HepG2 (cell line): ENCODE results near the gene NBPF15. TPM values are rescaled to one million over a fixed set of nuclear protein-coding genes. Genes with fewer than 3 reads are reported as not detected.
"Not testable (repeated sequence)": the region's sequence is repeated elsewhere in the genome, so short reads cannot be mapped to it uniquely, and the experiment has no call there.

Experiments used
- ATAC-seq: fragments of 200-7000 bp; cut with Tn5 transposase; 3 replicates; pipeline ENCODE4 v1.9.1; 2020; ENCODE audit warnings: mild to moderate bottlenecking, moderate library complexity
- BruUV-seq: library from RNA; stranded (reverse); fragments of 400-500 nt; replicated peaks from 2 replicates; lab custom pipeline; 2021; lab: Mats Ljungman, UMichigan
- CTCF ChIA-PET: fragments of 300-600 bp; formaldehyde crosslinking; extraction: SDS; loops from one replicate; lab custom pipeline; 2021; ENCODE audit warnings: low total read pairs, inconsistent platforms, low intra/inter-chr PET ratio; lab: Yijun Ruan, JAX
- POLR2A ChIA-PET: fragments of 350-600 bp; sonication (Branson Sonifier 250); formaldehyde crosslinking; loops from one replicate; lab custom pipeline; 2020; ENCODE audit warnings: antibody characterized with exemption, inconsistent platforms; lab: Yijun Ruan, JAX
- DNase-seq: peaks from one replicate; pipeline ENCODE4 v3.0.0-alpha.2; 2015; ENCODE audit warnings: low spot score
- FAIRE-seq: peaks from 3 replicates; lab custom pipeline; 2011; peaks lifted over from hg19 to GRCh38; lab: Jason Lieb, UNC
- H2AFZ ChIP-seq: one replicate; pipeline ENCODE4 v1.6.1; 2011; ENCODE audit warnings: low read length, inconsistent platforms
- H3K27ac ChIP-seq: fragments of 300-600 bp; 3 replicates; pipeline ENCODE4 v1.8.0; 2011; ENCODE audit warnings: mixed run types, mild to moderate bottlenecking, mixed read lengths, low read length, inconsistent platforms; ENCODE audit not compliant: insufficient read depth; ENCODE audit errors: extremely low read length
- H3K27me3 ChIP-seq, 2 experiments: fragments of 200-600 bp in 1 of 2; 2 replicates in 1 of 2; 3 replicates in 1 of 2; pipeline versions ENCODE4 v1.6.0 to v1.8.0; 2011; ENCODE audit warnings: low read length in 2 of 2, mild to moderate bottlenecking in 2 of 2, moderate library complexity in 2 of 2, inconsistent platforms in 1 of 2; ENCODE audit not compliant: insufficient read depth in 2 of 2, control insufficient read depth in 1 of 2
- H3K36me3 ChIP-seq, 2 experiments: fragments of 200-600 bp in 1 of 2; replicated peaks in 1 of 2; 2 replicates in 1 of 2; 3 replicates in 1 of 2; pipeline versions ENCODE4 v1.5.1 to v1.8.0; 2011; ENCODE audit warnings: low read length in 2 of 2, inconsistent platforms in 1 of 2; ENCODE audit not compliant: insufficient read depth in 2 of 2, control insufficient read depth in 1 of 2
- H3K4me1 ChIP-seq: 2 replicates; pipeline ENCODE4 v1.5.1; 2012; ENCODE audit warnings: low read length, inconsistent platforms; ENCODE audit not compliant: insufficient read depth
- H3K4me2 ChIP-seq: 2 replicates; pipeline ENCODE4 v1.6.0; 2011; ENCODE audit warnings: low read depth, low read length, inconsistent platforms
- H3K4me3 ChIP-seq, 3 experiments: fragments of 200-600 bp in 1 of 3; sonication (generic), shearing (Covaris generic) in 1 of 3; replicated peaks in 1 of 3; 2 replicates each; pipeline ENCODE4 v1.5.1; 2011 to 2016; ENCODE audit warnings: low read length in 3 of 3, inconsistent platforms in 2 of 3, low read depth in 2 of 3, mild to moderate bottlenecking in 2 of 3, control low read depth in 1 of 3, mixed read lengths in 1 of 3; ENCODE audit not compliant: insufficient read depth in 1 of 3
- H3K79me2 ChIP-seq: one replicate; pipeline ENCODE4 v1.6.1; 2011; ENCODE audit warnings: low read length, inconsistent platforms; ENCODE audit not compliant: insufficient read depth
- H3K9ac ChIP-seq: 2 replicates; pipeline ENCODE4 v1.6.0; 2011; ENCODE audit warnings: mild to moderate bottlenecking, low read depth, low read length, inconsistent platforms; ENCODE audit not compliant: insufficient read depth
- H3K9me3 ChIP-seq: 2 replicates; pipeline ENCODE4 v1.5.1; 2012; ENCODE audit warnings: mild to moderate bottlenecking, low read length
- H4K20me1 ChIP-seq: 2 replicates; pipeline ENCODE4 v1.6.0; 2011; ENCODE audit warnings: inconsistent platforms, mild to moderate bottlenecking, low read length, moderate library complexity; ENCODE audit not compliant: insufficient read depth
- SAP130 ChIP-seq: IDR thresholded peaks from 2 replicates; pipeline ENCODE4 v1.6.1; 2016; ENCODE audit warnings: low read depth
- WGBS: methylation state at CpG from one replicate; pipeline ENCODE4 v1.1.6; 2017; ENCODE audit warnings: low lambda C conversion rate; 5-methylcytosine and 5-hydroxymethylcytosine counted together
- in situ Hi-C: cut with HindIII; loops from 2 replicates; pipeline ENCODE4 v1.10.0; 2017; ENCODE audit warnings: low pct_unique_long_range_greater_than_20kb; ENCODE audit not compliant: extremely low pct_ligation_motif_present
- intact Hi-C: fragments of 100-400 bp; cut with micrococcal nuclease; formaldehyde crosslinking; loops from one replicate; pipeline ENCODE4 v1.10.0; 2022; ENCODE audit not compliant: unreplicated experiment
- polyA plus RNA-seq, 8 experiments: library from polyadenylated mRNA; depleted of rRNA in 3 of 8; stranded (reverse) in 7 of 8; unstranded in 1 of 8; fragments of >200 nt; fragmentation: Illumina TruSeq in 4 of 8; extraction: Trizol in 4 of 8; gene quantifications; 2 replicates each; pipeline versions ENCODE4 v1.2.1 to v1.2.3, GENCODE V29; 2011 to 2016; ENCODE audit warnings: low read depth in 4 of 8, missing spikeins in 1 of 8, mixed read lengths in 1 of 8; ENCODE audit not compliant: insufficient read depth in 1 of 8
- total RNA-seq, 5 experiments: library from RNA; depleted of rRNA; stranded (reverse); fragments of >200 nt; fragmentation: Illumina TruSeq; extraction: Trizol; gene quantifications; 2 replicates each; pipeline ENCODE4 v1.2.3, GENCODE V29; 2016; ENCODE audit warnings: low read depth in 1 of 5

Gene NBPF15
- total and polyA plus RNA-seq, 2 of the 13 experiments (the other 11 are each of a cell fraction or from before 2014, with no cell fraction given) = 15.5 to 21.2 TPM

DNA sequence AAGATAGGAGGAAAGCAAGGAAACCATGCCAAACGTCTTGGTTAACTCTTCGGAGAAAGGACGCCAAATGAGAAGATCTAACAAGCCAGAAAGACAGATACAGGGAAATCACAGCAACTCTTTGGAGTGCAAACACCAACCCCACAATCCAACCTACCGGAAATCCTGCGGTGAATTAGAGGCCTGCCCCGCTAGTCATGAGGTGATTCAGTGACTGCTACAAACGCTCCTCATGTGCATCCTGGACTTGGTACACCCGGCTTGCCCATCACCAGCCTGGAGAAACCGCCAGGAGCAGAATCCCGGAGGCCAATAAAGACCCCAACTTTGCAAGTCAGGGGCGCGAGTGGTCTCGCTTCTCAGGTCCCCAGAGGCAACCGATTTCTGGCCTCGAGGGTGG is 783 bp downstream of the NBPF15 start:
- CTCF ChIA-PET, POLR2A ChIA-PET, H3K27ac ChIP-seq, H3K4me1 ChIP-seq, H3K9me3 ChIP-seq, BruUV-seq: not testable (repeated sequence)
- TF ChIP-seq SAP130 (CRISPR knock-in tag) = peak; percentile 25; the same call in 1 of the 2 replicates
- TF ChIP-seq, all 625 proteins: peak for 1; not testable (repeated sequence) for 624
- DNase-seq, in situ Hi-C loops, H3K36me3 ChIP-seq, H3K27me3 ChIP-seq, H2AFZ ChIP-seq, H3K79me2 ChIP-seq, H4K20me1 ChIP-seq, intact Hi-C loops: not testable (repeated sequence)
- peak; percentile 28 for FAIRE-seq
- peak overlapping the region; percentile 27; the same call in 1 of the 2 replicates for H3K4me2 ChIP-seq
- peak; percentile 71 for ATAC-seq
- no CpG with 5 or more reads among the region's 15 CpGs for WGBS
- H3K4me3 ChIP-seq = peak overlapping the region; percentile 37 to 68 (median 67); a peak in 5 of 6 replicates
- H3K9ac ChIP-seq = 0 out of 2 replicates have a peak overlapping the region, but pooled peaks have one; percentile 22

DNA sequence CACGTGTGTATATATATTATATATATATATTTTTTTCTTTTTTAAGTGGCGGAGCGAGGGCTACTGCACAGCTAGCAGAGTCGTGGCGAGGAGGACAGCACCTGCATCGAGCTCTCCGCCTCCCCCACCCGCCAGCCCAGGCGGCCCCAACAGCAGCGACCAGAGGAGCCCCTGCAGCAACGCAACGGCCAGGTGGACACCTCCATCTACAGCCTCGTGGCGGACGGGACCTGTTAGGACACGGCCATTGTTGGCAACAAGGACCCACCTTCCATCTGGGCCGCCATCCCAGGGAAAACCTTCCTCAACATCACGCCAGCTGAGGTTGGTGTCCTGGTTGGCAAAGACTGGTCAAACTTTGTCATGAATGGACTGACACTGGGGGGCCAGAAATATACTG is 19.1 kb downstream of the NBPF15 start:
- H3K79me2 ChIP-seq, H3K27ac ChIP-seq, H2AFZ ChIP-seq, FAIRE-seq, H3K36me3 ChIP-seq, in situ Hi-C loops, H3K4me3 ChIP-seq, H3K9ac ChIP-seq, H3K4me1 ChIP-seq, H3K27me3 ChIP-seq, H4K20me1 ChIP-seq, ATAC-seq, H3K9me3 ChIP-seq, H3K4me2 ChIP-seq, CTCF ChIA-PET, POLR2A ChIA-PET, BruUV-seq, DNase-seq, intact Hi-C loops: not testable (repeated sequence)
- 95% methylated on average over 11 of the region's 18 CpGs for WGBS

DNA sequence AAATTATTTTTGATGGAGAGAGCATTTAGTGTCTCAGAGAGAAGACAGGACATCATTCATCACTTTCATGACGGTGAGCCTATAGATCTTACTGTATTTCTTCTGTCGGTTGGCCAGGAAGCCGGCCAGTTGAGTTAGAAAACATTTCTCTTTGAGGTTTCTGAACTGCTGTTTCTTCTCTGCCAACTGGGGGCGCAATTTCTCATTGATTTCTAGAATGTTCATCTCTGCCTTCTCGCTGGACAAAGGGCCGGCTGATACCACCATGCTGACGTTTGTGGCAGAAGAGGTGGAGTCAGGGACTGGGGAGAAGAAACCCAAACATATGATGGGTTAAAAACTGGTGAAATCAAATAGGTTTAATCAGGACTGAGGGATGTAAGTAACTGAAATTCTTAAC is 21.7 kb downstream of the NBPF15 start:
- BruUV-seq, H3K4me2 ChIP-seq, H3K79me2 ChIP-seq, POLR2A ChIA-PET, ATAC-seq, H3K4me1 ChIP-seq, intact Hi-C loops, in situ Hi-C loops, DNase-seq, H3K27me3 ChIP-seq, H3K4me3 ChIP-seq, H3K9me3 ChIP-seq, H4K20me1 ChIP-seq, H3K36me3 ChIP-seq, FAIRE-seq, H3K9ac ChIP-seq, H3K27ac ChIP-seq, CTCF ChIA-PET, H2AFZ ChIP-seq: not testable (repeated sequence)
- WGBS = 74% methylated on average over 6 of the region's 7 CpGs
